CD14-positive monocyte (primary cell): ENCODE data around the gene SPG7. TPM values are rescaled to one million over a fixed set of nuclear protein-coding genes. Genes with fewer than 3 reads are reported as not detected.

Source experiments
- DNase-seq, 3 donors: peaks; one replicate each; pipeline ENCODE4 v3.0.0-alpha.2; 2011 to 2022
- H2AFZ ChIP-seq: 2 replicates; pipeline ENCODE4 v1.6.0; 2012; ENCODE audit warnings: mild to moderate bottlenecking, low read depth, low read length, inconsistent platforms; ENCODE audit not compliant: insufficient read depth, poor library complexity, severe bottlenecking
- H3K27ac ChIP-seq, 2 donors: 1 replicate in 1 of 2; 2 replicates in 1 of 2; pipeline ENCODE4 v1.5.1; 2012 to 2013; ENCODE audit warnings: low read length in 2 of 2, control low read depth in 1 of 2, inconsistent platforms in 1 of 2, low read depth in 1 of 2, mild to moderate bottlenecking in 1 of 2
- H3K27me3 ChIP-seq, 2 donors: one replicate each; pipeline versions ENCODE4 v1.6.0 to v1.6.1; 2011 to 2013; ENCODE audit warnings: low read length in 2 of 2; ENCODE audit not compliant: control insufficient read depth in 2 of 2, insufficient read depth in 2 of 2
- H3K36me3 ChIP-seq, 2 donors: replicated peaks in 1 of 2; 1 replicate in 1 of 2; 2 replicates in 1 of 2; pipeline versions ENCODE4 v1.5.1 to v1.6.1; 2012 to 2013; ENCODE audit warnings: low read length in 2 of 2, control low read depth in 1 of 2, inconsistent platforms in 1 of 2, mild to moderate bottlenecking in 1 of 2; ENCODE audit not compliant: insufficient read depth in 2 of 2, control insufficient read depth in 1 of 2
- H3K4me1 ChIP-seq, 2 donors: 1 replicate in 1 of 2; 2 replicates in 1 of 2; pipeline versions ENCODE4 v1.5.1 to v1.6.1; 2012 to 2013; ENCODE audit warnings: low read length in 2 of 2, control low read depth in 1 of 2, inconsistent platforms in 1 of 2, mild to moderate bottlenecking in 1 of 2, moderate library complexity in 1 of 2; ENCODE audit not compliant: insufficient read depth in 2 of 2, control insufficient read depth in 1 of 2
- H3K4me2 ChIP-seq: replicated peaks from 2 replicates; pipeline ENCODE3; 2012; ENCODE audit warnings: low read length, moderate library complexity, mild to moderate bottlenecking; ENCODE audit not compliant: poor library complexity, severe bottlenecking; ENCODE audit errors: extremely low read depth
- H3K4me3 ChIP-seq, 3 experiments: fragments of 200-600 bp in 1 of 3; sonication (generic) in 1 of 3; replicated peaks in 1 of 3; 1 replicate in 2 of 3; 2 replicates in 1 of 3; pipeline ENCODE4 v1.5.1; 2011 to 2013; ENCODE audit warnings: low read length in 3 of 3, mild to moderate bottlenecking in 3 of 3, control low read depth in 2 of 3, low read depth in 2 of 3, inconsistent platforms in 1 of 3, moderate library complexity in 1 of 3
- H3K79me2 ChIP-seq: 2 replicates; pipeline ENCODE4 v1.6.0; 2012; ENCODE audit warnings: mild to moderate bottlenecking, control low read depth, inconsistent platforms, low read length, moderate library complexity; ENCODE audit not compliant: insufficient read depth
- H3K9ac ChIP-seq: 2 replicates; pipeline ENCODE4 v1.6.0; 2017; ENCODE audit warnings: low read length, mild to moderate bottlenecking; ENCODE audit not compliant: insufficient read depth, poor library complexity, severe bottlenecking
- H3K9me3 ChIP-seq, 2 donors: replicated peaks in 1 of 2; 1 replicate in 1 of 2; 2 replicates in 1 of 2; pipeline versions ENCODE4 v1.5.1 to v1.6.1; 2012 to 2013; ENCODE audit warnings: low read length in 2 of 2, control low read depth in 1 of 2; ENCODE audit not compliant: control insufficient read depth in 1 of 2, insufficient read depth in 1 of 2
- H4K20me1 ChIP-seq: 2 replicates; pipeline ENCODE4 v1.6.0; 2012; ENCODE audit warnings: mild to moderate bottlenecking, low read length, control low read depth, moderate library complexity; ENCODE audit not compliant: insufficient read depth
- H3K27ac Mint-ChIP-seq, 7 donors: one replicate each; pipeline ENCODE4 v1.8.0; 2020; ENCODE audit warnings: mild to moderate bottlenecking in 7 of 7, mixed read lengths in 7 of 7, moderate library complexity in 6 of 7, inconsistent platforms in 2 of 7
- H3K27me3 Mint-ChIP-seq, 3 donors: one replicate each; pipeline ENCODE4 v1.8.0; 2021 to 2022; ENCODE audit warnings: low read depth in 3 of 3, mild to moderate bottlenecking in 3 of 3, mixed read lengths in 3 of 3, moderate library complexity in 3 of 3, inconsistent platforms in 1 of 3
- H3K36me3 Mint-ChIP-seq, 2 donors: one replicate each; pipeline ENCODE4 v1.8.0; 2020; ENCODE audit warnings: mixed read lengths in 2 of 2, inconsistent platforms in 1 of 2, mild to moderate bottlenecking in 1 of 2
- H3K4me1 Mint-ChIP-seq: one replicate; pipeline ENCODE4 v1.8.0; 2020; ENCODE audit warnings: mild to moderate bottlenecking, mixed read lengths
- H3K4me3 Mint-ChIP-seq, 2 donors: one replicate each; pipeline ENCODE4 v1.8.0; 2020; ENCODE audit warnings: mild to moderate bottlenecking in 2 of 2, mixed read lengths in 2 of 2, moderate library complexity in 1 of 2
- H3K9me3 Mint-ChIP-seq, 7 donors: one replicate each; pipeline ENCODE4 v1.8.0; 2020 to 2022; ENCODE audit warnings: mixed read lengths in 7 of 7, mild to moderate bottlenecking in 6 of 7, moderate library complexity in 6 of 7, inconsistent platforms in 2 of 7
- WGBS: methylation state at CpG from one replicate; pipeline ENCODE4 v1.1.5; 2013; ENCODE audit warnings: missing lambda C conversion rate; ENCODE audit not compliant: insufficient coverage; 5-methylcytosine and 5-hydroxymethylcytosine counted together
- intact Hi-C, 2 donors: fragments of 100-400 bp; cut with micrococcal nuclease; formaldehyde crosslinking; loops; one replicate each; pipeline versions ENCODE4 v1.15.0 to v1.15.1; 2023
- polyA plus RNA-seq, 3 donors: library from polyadenylated mRNA; depleted of rRNA in 1 of 3; unstranded in 2 of 3; stranded (reverse) in 1 of 3; fragments of 300-500 nt in 2 of 3; fragments of >200 nt in 1 of 3; fragmentation: Illumina TruSeq in 2 of 3; gene quantifications; 1 replicate in 2 of 3; 2 replicates in 1 of 3; pipeline ENCODE4 v1.2.3, GENCODE V29; 2012 to 2021
- TF ChIP-seq, protein P1 (sequence below): fragments of 200-600 bp; IDR thresholded peaks from one replicate; pipeline ENCODE4 v1.8.0; 2022; ENCODE audit warnings: antibody characterized with exemption, mild to moderate bottlenecking

The SPG7 gene
- polyA plus RNA-seq, 3 donors, result 30.3 to 120 (median 34.4) TPM

DNA sequence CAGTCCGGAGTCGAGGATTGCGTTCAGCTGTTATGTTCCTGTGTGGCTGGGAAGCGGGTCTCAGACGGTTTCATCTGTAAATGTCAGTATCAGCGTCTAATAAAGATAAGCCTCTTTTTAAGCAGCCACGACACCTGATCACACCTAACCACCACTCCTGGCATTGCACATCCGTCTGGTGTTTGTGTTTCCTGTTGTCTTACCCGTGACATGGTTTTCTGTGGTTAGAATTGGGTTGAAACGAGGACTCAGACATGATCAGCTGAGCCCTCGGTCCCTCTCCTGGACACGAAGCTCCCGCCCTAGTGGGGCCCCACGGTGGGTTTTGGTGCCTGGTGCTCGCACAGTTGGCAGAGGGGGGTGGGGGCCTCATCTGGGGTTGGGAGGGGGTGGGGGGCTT, 85.6 kb downstream of the SPG7 start:
- Histone ChIP-seq H3K27ac (no peak overlapping the region), H3K9me3 (no peaks in the 10 kb centered on the region), H3K4me3 (no peak overlapping the region), H3K27me3 (no peaks in the 10 kb centered on the region), H4K20me1 (no peaks in the 10 kb centered on the region), H3K9ac (no peak overlapping the region), H3K36me3 (no peaks in the 10 kb centered on the region), H3K79me2 (no peaks in the 10 kb centered on the region), H3K4me2 (no peak overlapping the region), H2AFZ (no peak overlapping the region), H3K4me1 (no peaks in the 10 kb centered on the region)
- 89% methylated on average over 3 of the region's 15 CpGs for WGBS
- intact Hi-C loops, result no loop called here
- no peaks in the 10 kb centered on the region for H3K36me3 Mint-ChIP-seq
- H3K27ac Mint-ChIP-seq, result no peak overlapping the region
- no peak overlapping the region for H3K4me3 Mint-ChIP-seq
- peaks cover 0 to 3% (median 1%) of the 10 kb centered on the region in 3 donors for H3K27me3 Mint-ChIP-seq
- peaks cover 0 to 2% (median 0%) of the 10 kb centered on the region in 7 donors for H3K9me3 Mint-ChIP-seq
- H3K4me1 Mint-ChIP-seq, result no peaks in the 10 kb centered on the region
- no peak for DNase-seq
- TF ChIP-seq, protein P1, sequence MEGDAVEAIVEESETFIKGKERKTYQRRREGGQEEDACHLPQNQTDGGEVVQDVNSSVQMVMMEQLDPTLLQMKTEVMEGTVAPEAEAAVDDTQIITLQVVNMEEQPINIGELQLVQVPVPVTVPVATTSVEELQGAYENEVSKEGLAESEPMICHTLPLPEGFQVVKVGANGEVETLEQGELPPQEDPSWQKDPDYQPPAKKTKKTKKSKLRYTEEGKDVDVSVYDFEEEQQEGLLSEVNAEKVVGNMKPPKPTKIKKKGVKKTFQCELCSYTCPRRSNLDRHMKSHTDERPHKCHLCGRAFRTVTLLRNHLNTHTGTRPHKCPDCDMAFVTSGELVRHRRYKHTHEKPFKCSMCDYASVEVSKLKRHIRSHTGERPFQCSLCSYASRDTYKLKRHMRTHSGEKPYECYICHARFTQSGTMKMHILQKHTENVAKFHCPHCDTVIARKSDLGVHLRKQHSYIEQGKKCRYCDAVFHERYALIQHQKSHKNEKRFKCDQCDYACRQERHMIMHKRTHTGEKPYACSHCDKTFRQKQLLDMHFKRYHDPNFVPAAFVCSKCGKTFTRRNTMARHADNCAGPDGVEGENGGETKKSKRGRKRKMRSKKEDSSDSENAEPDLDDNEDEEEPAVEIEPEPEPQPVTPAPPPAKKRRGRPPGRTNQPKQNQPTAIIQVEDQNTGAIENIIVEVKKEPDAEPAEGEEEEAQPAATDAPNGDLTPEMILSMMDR, result no peak

DNA sequence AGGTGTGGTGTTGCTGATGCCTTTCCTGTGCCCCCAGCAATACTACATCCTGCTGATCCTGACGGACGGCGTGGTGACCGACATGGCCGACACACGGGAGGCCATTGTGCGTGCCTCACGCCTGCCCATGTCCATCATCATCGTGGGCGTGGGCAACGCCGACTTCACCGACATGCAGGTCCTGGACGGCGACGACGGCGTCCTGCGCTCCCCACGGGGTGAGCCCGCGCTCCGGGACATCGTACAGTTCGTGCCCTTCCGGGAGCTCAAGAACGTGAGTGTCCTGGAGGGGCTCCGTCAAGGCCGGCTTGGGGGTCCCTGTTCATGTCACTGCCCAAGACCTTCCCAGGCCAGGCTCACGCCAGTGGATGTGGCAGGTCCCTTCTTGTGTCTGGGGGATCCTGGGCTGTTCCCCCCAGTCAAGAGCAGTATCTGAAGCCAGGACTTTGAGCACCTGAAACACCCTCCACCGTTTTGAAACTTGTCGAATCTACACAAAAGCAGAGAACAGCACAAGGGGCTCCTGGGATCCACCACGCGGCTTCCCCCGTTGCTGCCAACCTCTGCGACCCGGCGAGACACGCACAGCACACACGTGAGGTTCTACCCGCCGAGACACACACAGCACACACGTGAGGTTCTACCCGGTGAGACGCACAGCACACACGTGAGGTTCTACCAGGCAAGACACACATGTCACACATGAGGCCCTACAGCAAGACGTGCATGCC, 87.3 kb downstream of the SPG7 start:
- WGBS, result 96% methylated on average over 47 of the region's 47 CpGs
- DNase-seq, result no peak
- intact Hi-C loops, result no loop called here
- TF ChIP-seq, protein P1, result no peak
- Histone ChIP-seq H3K79me2 (no peaks in the 10 kb centered on the region), H3K27me3 (no peaks in the 10 kb centered on the region), H2AFZ (no peak overlapping the region), H3K4me3 (no peak overlapping the region), H4K20me1 (no peaks in the 10 kb centered on the region), H3K4me1 (no peaks in the 10 kb centered on the region), H3K9ac (no peak overlapping the region), H3K4me2 (no peak overlapping the region), H3K9me3 (no peaks in the 10 kb centered on the region), H3K36me3 (no peaks in the 10 kb centered on the region), H3K27ac (no peak overlapping the region)
- Mint-ChIP-seq H3K36me3 (no peaks in the 10 kb centered on the region), H3K4me3 (no peak overlapping the region), H3K9me3 (peaks cover 0 to 3% (median 0%) of the 10 kb centered on the region in 7 donors), H3K27me3 (peaks cover 0 to 1% (median 1%) of the 10 kb centered on the region in 3 donors), H3K4me1 (no peaks in the 10 kb centered on the region), H3K27ac (no peak overlapping the region)
